ENCODE measurements around the gene CSMD2. TPM values are rescaled to one million over a fixed set of nuclear protein-coding genes. Genes with fewer than 3 reads are reported as not detected.

The CSMD2 gene
- total and polyA plus RNA-seq, 2 experiments from 2014 or later = 5.3 to 16.6 TPM

DNA sequence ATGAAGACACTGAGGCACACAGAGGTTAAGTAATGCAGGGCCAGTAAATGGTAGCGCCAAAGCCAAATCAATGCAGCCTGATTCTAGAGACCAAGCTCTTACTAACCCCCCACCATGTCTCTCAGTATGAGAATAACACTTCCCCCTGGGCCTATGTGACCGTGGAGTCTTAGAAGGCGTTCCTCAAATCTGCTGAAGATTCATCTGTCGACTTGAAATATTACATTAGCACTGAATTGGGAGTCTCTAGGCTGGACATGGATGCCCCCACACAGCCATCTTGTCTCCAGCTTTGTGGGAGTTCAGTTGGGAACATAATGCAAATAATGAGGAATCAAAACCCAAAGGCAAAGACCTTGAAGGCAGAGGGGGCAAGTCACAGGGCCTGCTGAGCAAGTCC is 419.1 kb downstream of the CSMD2 start:
- ATAC-seq (no peak), DNase-seq (ENCODE audit: low spot score) (no peak)
- Histone ChIP-seq H3K36me3 (ENCODE audit: insufficient read depth) (no peaks in the 10 kb centered on the region; the same call in 1 of the 2 replicates), H2AFZ (no peak overlapping the region), H3K4me3 (no peak overlapping the region), H3K27me3 (ENCODE audit: insufficient read depth) (no peaks in the 10 kb centered on the region), H3K4me2 (no peak overlapping the region), H3K4me1 (ENCODE audit: insufficient read depth) (no peaks in the 10 kb centered on the region), H4K20me1 (replicated peaks; ENCODE audit: insufficient read depth) (no peaks in the 10 kb centered on the region), H3K79me2 (replicated peaks; ENCODE audit: insufficient read depth) (no peaks in the 10 kb centered on the region), H3F3A (replicated peaks; ENCODE audit: low read depth) (no peaks in the 10 kb centered on the region), H3K9me2 (ENCODE audit: insufficient read depth) (no peaks in the 10 kb centered on the region), H3K27ac (ENCODE audit: low read depth) (no peak overlapping the region)
- no peaks in the 10 kb centered on the region for H3K9me3 Mint-ChIP-seq
- peaks cover 17% of the 10 kb centered on the region; the same call in 2 of the 3 replicates for H3K36me3 Mint-ChIP-seq (ENCODE audit: low read depth)
- H3K27me3 Mint-ChIP-seq (ENCODE audit: insufficient read depth, low read depth, poor library complexity) = peaks cover 2% of the 10 kb centered on the region
- H3K4me1 Mint-ChIP-seq = peaks cover 4% of the 10 kb centered on the region; the same call in 2 of the 3 replicates
- no peak for TF ChIP-seq NANOG (IDR thresholded peaks at IDR 0.05; ENCODE audit: borderline replicate concordance)
- no peak for TF ChIP-seq EZH2phosphoT487 (IDR thresholded peaks at IDR 0.05; ENCODE audit: unreplicated experiment)
- TF ChIP-seq POLR2AphosphoS5 (IDR thresholded peaks at IDR 0.05; ENCODE audit: low read depth) = no peak
- TF ChIP-seq EZH2 (IDR thresholded peaks at IDR 0.05; ENCODE audit: low read depth, unreplicated experiment) = no peak
- no peak for TF ChIP-seq JUNB (IDR thresholded peaks at IDR 0.05; ENCODE audit: unreplicated experiment)
- H3K4me3 Mint-ChIP-seq = no peak overlapping the region
- no peak overlapping the region for H3K27ac Mint-ChIP-seq

DNA sequence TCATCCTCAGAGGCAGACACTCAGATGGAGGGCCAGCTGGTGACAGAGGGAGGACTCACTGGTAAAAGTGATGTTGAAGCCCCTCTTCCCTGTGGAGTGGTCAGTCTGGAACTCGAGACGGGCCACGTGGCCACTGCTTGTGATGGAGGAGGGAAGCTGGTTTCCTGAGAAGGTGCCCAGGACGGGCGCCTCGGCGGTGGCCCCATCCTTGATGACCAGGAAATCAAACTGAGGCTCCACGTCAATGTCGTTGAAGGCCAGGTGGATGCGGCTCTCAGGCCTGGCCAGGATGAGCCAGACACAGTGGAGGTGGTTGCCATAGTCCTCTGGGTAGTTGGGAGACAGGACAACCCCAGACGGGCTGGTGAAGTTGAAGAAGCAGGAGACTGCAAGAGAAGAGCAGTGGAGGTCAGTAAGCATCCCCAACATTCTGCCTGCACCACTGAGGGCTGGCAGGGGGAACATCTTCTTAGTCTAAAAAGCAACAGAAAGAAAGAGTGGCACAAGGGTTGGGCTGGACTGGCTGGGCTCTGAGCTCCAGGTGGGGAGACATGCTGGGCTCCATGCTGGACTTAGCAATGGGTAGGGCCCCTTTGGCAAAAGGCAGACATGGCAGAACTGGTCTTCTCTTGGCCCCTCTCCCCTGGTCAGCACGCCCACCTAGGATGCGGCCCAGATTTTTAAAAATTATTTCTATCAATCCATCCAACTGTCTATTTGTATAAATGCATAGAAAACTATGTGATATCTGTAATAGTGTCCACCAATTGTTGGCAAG is 421.6 kb downstream of the CSMD2 start:
- Histone ChIP-seq H3K4me2 (no peak overlapping the region), H2AFZ (no peak overlapping the region), H3K4me3 (no peak overlapping the region), H3K36me3 (ENCODE audit: insufficient read depth) (no peaks in the 10 kb centered on the region), H3K4me1 (ENCODE audit: insufficient read depth) (no peaks in the 10 kb centered on the region), H3K79me2 (replicated peaks; ENCODE audit: insufficient read depth) (no peaks in the 10 kb centered on the region), H3K27me3 (ENCODE audit: insufficient read depth) (no peaks in the 10 kb centered on the region), H3K9me2 (ENCODE audit: insufficient read depth) (no peaks in the 10 kb centered on the region), H3K27ac (ENCODE audit: low read depth) (no peak overlapping the region), H3F3A (replicated peaks; ENCODE audit: low read depth) (no peaks in the 10 kb centered on the region), H4K20me1 (replicated peaks; ENCODE audit: insufficient read depth) (0 out of 2 replicates have a peak, but pooled peaks cover 3% of the 10 kb centered on the region)
- Mint-ChIP-seq H3K9me3 (no peaks in the 10 kb centered on the region), H3K4me3 (no peak overlapping the region), H3K27ac (no peak overlapping the region), H3K36me3 (ENCODE audit: low read depth) (peaks cover 23% of the 10 kb centered on the region; the same call in 2 of the 3 replicates), H3K27me3 (ENCODE audit: insufficient read depth, low read depth, poor library complexity) (peaks cover 8% of the 10 kb centered on the region), H3K4me1 (peaks cover 4% of the 10 kb centered on the region; the same call in 2 of the 3 replicates)
- DNase-seq (ENCODE audit: low spot score) = no peak
- no peak for ATAC-seq
- TF ChIP-seq, protein P1, sequence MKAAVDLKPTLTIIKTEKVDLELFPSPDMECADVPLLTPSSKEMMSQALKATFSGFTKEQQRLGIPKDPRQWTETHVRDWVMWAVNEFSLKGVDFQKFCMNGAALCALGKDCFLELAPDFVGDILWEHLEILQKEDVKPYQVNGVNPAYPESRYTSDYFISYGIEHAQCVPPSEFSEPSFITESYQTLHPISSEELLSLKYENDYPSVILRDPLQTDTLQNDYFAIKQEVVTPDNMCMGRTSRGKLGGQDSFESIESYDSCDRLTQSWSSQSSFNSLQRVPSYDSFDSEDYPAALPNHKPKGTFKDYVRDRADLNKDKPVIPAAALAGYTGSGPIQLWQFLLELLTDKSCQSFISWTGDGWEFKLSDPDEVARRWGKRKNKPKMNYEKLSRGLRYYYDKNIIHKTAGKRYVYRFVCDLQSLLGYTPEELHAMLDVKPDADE (IDR thresholded peaks at IDR 0.05) = no peak
- TF ChIP-seq CREB1 (CRISPR knock-in tag; IDR thresholded peaks at IDR 0.05; ENCODE audit: low read depth) (no peak), POLR2AphosphoS5 (IDR thresholded peaks at IDR 0.05; ENCODE audit: low read depth) (no peak)

DNA sequence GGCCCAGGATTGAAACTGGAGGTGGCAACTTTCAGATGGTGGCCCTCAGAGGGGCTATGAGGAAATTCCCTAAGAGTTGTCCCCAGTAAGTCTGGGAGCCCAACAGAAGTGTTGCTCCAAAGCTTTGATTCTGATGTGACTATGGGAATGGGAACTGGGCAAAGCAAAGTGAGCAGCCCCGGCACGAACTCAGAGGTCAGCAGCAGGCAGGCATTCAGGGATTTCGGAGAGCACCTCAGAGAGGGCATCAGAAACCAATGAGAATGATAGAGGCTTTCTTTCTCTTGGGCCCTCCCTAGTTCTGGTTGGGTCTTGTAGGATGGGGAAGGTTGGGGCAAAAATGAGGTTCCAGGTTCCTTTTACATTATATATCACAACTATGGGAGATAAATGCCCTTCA is 422.4 kb downstream of the CSMD2 start:
- H3K79me2 ChIP-seq (replicated peaks; ENCODE audit: insufficient read depth) = no peaks in the 10 kb centered on the region
- no peak overlapping the region for H3K4me3 Mint-ChIP-seq
- no peaks in the 10 kb centered on the region for H3K36me3 ChIP-seq (ENCODE audit: insufficient read depth)
- ATAC-seq = no peak
- H2AFZ ChIP-seq = no peak overlapping the region
- no peaks in the 10 kb centered on the region for H3F3A ChIP-seq (replicated peaks; ENCODE audit: low read depth)
- H3K27me3 ChIP-seq (ENCODE audit: insufficient read depth) = no peaks in the 10 kb centered on the region
- no peak overlapping the region for H3K4me3 ChIP-seq
- peaks cover 29% of the 10 kb centered on the region; the same call in 2 of the 3 replicates for H3K36me3 Mint-ChIP-seq (ENCODE audit: low read depth)
- no peaks in the 10 kb centered on the region for H3K9me3 Mint-ChIP-seq
- no peak overlapping the region for H3K27ac ChIP-seq (ENCODE audit: low read depth)
- H3K27ac Mint-ChIP-seq = no peak overlapping the region
- H3K4me2 ChIP-seq = no peak overlapping the region
- no peak for DNase-seq (ENCODE audit: low spot score)
- H3K27me3 Mint-ChIP-seq (ENCODE audit: insufficient read depth, low read depth, poor library complexity) = peaks cover 8% of the 10 kb centered on the region
- 0 out of 2 replicates have a peak, but pooled peaks cover 3% of the 10 kb centered on the region for H4K20me1 ChIP-seq (replicated peaks; ENCODE audit: insufficient read depth)
- H3K9me2 ChIP-seq (ENCODE audit: insufficient read depth) = no peaks in the 10 kb centered on the region
- peaks cover 6% of the 10 kb centered on the region; the same call in 2 of the 3 replicates for H3K4me1 Mint-ChIP-seq
- no peaks in the 10 kb centered on the region for H3K4me1 ChIP-seq (ENCODE audit: insufficient read depth)
- TF ChIP-seq, protein P2, sequence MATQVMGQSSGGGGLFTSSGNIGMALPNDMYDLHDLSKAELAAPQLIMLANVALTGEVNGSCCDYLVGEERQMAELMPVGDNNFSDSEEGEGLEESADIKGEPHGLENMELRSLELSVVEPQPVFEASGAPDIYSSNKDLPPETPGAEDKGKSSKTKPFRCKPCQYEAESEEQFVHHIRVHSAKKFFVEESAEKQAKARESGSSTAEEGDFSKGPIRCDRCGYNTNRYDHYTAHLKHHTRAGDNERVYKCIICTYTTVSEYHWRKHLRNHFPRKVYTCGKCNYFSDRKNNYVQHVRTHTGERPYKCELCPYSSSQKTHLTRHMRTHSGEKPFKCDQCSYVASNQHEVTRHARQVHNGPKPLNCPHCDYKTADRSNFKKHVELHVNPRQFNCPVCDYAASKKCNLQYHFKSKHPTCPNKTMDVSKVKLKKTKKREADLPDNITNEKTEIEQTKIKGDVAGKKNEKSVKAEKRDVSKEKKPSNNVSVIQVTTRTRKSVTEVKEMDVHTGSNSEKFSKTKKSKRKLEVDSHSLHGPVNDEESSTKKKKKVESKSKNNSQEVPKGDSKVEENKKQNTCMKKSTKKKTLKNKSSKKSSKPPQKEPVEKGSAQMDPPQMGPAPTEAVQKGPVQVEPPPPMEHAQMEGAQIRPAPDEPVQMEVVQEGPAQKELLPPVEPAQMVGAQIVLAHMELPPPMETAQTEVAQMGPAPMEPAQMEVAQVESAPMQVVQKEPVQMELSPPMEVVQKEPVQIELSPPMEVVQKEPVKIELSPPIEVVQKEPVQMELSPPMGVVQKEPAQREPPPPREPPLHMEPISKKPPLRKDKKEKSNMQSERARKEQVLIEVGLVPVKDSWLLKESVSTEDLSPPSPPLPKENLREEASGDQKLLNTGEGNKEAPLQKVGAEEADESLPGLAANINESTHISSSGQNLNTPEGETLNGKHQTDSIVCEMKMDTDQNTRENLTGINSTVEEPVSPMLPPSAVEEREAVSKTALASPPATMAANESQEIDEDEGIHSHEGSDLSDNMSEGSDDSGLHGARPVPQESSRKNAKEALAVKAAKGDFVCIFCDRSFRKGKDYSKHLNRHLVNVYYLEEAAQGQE (IDR thresholded peaks at IDR 0.05; ENCODE audit: unreplicated experiment) = no peak
